ENCODE data around the gene MMRN1.

Gene MMRN1

GRCh38 chr4:89878611-89879010, 16.0 kb upstream of the MMRN1 start:
- TF ChIP-seq CREB5 (CRISPR knock-in tag; IDR thresholded peaks at IDR 0.05; ENCODE audit: low read depth) (no peak), GLIS3 (CRISPR knock-in tag; IDR thresholded peaks at IDR 0.05) (no peak), TOX (CRISPR knock-in tag; IDR thresholded peaks at IDR 0.05; ENCODE audit: borderline replicate concordance) (no peak), TCF4 (CRISPR knock-in tag; IDR thresholded peaks at IDR 0.05; ENCODE audit: borderline replicate concordance) (no peak), PPARA (CRISPR knock-in tag; IDR thresholded peaks at IDR 0.05; ENCODE audit: borderline replicate concordance) (no peak), PATZ1 (CRISPR knock-in tag; IDR thresholded peaks at IDR 0.05; ENCODE audit: borderline replicate concordance) (no peak), ESRRG (CRISPR knock-in tag; IDR thresholded peaks at IDR 0.05) (no peak), RARB (CRISPR knock-in tag; IDR thresholded peaks at IDR 0.05) (no peak), ZFP30 (CRISPR knock-in tag; IDR thresholded peaks at IDR 0.05) (no peak), CSDC2 (CRISPR knock-in tag; IDR thresholded peaks at IDR 0.05) (no peak), ZFP3 (CRISPR knock-in tag; IDR thresholded peaks at IDR 0.05) (no peak), ARNTL (CRISPR knock-in tag; IDR thresholded peaks at IDR 0.05; ENCODE audit: borderline replicate concordance, low read depth) (no peak), SNAI2 (CRISPR knock-in tag; IDR thresholded peaks at IDR 0.05) (no peak), ZC3H10 (CRISPR knock-in tag; IDR thresholded peaks at IDR 0.05) (no peak), ZNF8 (CRISPR knock-in tag; IDR thresholded peaks at IDR 0.05) (no peak), CSRNP3 (CRISPR knock-in tag; IDR thresholded peaks at IDR 0.05) (no peak), ZNF565 (CRISPR knock-in tag; conservative IDR thresholded peaks at IDR 0.05; ENCODE audit: low read depth) (no peak), OSR1 (CRISPR knock-in tag; IDR thresholded peaks at IDR 0.05) (no peak), BACH2 (CRISPR knock-in tag; IDR thresholded peaks at IDR 0.05; ENCODE audit: borderline replicate concordance) (no peak)
- no peak for ATAC-seq

GRCh38 chr4:89879215-89879614, 15.4 kb upstream of the MMRN1 start:
- ATAC-seq, result no peak
- no peak for TF ChIP-seq SNAI2 (CRISPR knock-in tag; IDR thresholded peaks at IDR 0.05)
- no peak for TF ChIP-seq ISL1 (CRISPR knock-in tag; IDR thresholded peaks at IDR 0.05)
- TF ChIP-seq OSR1 (CRISPR knock-in tag; IDR thresholded peaks at IDR 0.05), result no peak
- TF ChIP-seq TOX (CRISPR knock-in tag; IDR thresholded peaks at IDR 0.05; ENCODE audit: borderline replicate concordance), result no peak
- no peak for TF ChIP-seq TSHZ2 (CRISPR knock-in tag; IDR thresholded peaks at IDR 0.05)
- no peak for TF ChIP-seq RARB (CRISPR knock-in tag; IDR thresholded peaks at IDR 0.05)
- no peak for TF ChIP-seq TCF4 (CRISPR knock-in tag; IDR thresholded peaks at IDR 0.05; ENCODE audit: borderline replicate concordance)
- no peak for TF ChIP-seq CSRNP3 (CRISPR knock-in tag; IDR thresholded peaks at IDR 0.05)
- no peak for TF ChIP-seq CSDC2 (CRISPR knock-in tag; IDR thresholded peaks at IDR 0.05)
- TF ChIP-seq PPARA (CRISPR knock-in tag; IDR thresholded peaks at IDR 0.05; ENCODE audit: borderline replicate concordance), result no peak
- TF ChIP-seq GLIS3 (CRISPR knock-in tag; IDR thresholded peaks at IDR 0.05), result no peak
- no peak for TF ChIP-seq BACH2 (CRISPR knock-in tag; IDR thresholded peaks at IDR 0.05; ENCODE audit: borderline replicate concordance)
- no peak for TF ChIP-seq CREB5 (CRISPR knock-in tag; IDR thresholded peaks at IDR 0.05; ENCODE audit: low read depth)
- no peak for TF ChIP-seq ZNF70 (CRISPR knock-in tag; IDR thresholded peaks at IDR 0.05)
- no peak for TF ChIP-seq PATZ1 (CRISPR knock-in tag; IDR thresholded peaks at IDR 0.05; ENCODE audit: borderline replicate concordance)
- TF ChIP-seq POU6F1 (CRISPR knock-in tag; IDR thresholded peaks at IDR 0.05; ENCODE audit: borderline replicate concordance, low read depth), result no peak
- no peak for TF ChIP-seq ZC3H10 (CRISPR knock-in tag; IDR thresholded peaks at IDR 0.05)
- TF ChIP-seq ZFP30 (CRISPR knock-in tag; IDR thresholded peaks at IDR 0.05), result no peak
- TF ChIP-seq ZNF565 (CRISPR knock-in tag; conservative IDR thresholded peaks at IDR 0.05; ENCODE audit: low read depth), result no peak
- TF ChIP-seq ZNF8 (CRISPR knock-in tag; IDR thresholded peaks at IDR 0.05), result no peak
